Transverse colon (tissue), 4 donors: Measurements from ENCODE around the gene RIMS3. TPM values are rescaled to one million over a fixed set of nuclear protein-coding genes. Genes with fewer than 3 reads are reported as not detected.

Experiments
- DNase-seq: peaks from one replicate; pipeline ENCODE4 v3.0.0-alpha.2; 2019
- H3K27ac ChIP-seq, 4 donors: fragments of 200-600 bp; sonication (generic); 2 replicates each; pipeline ENCODE4 v1.5.1; 2016 to 2018; ENCODE audit warnings: inconsistent platforms in 4 of 4
- H3K27me3 ChIP-seq: fragments of 200-600 bp; sonication (generic); 2 replicates; pipeline ENCODE4 v1.5.1; 2017; ENCODE audit warnings: inconsistent platforms
- H3K36me3 ChIP-seq, 4 donors: fragments of 200-600 bp; sonication (generic); 2 replicates each; pipeline ENCODE4 v1.5.1; 2017 to 2019; ENCODE audit warnings: inconsistent platforms in 4 of 4
- H3K4me1 ChIP-seq, 4 donors: fragments of 200-600 bp; sonication (generic); 2 replicates each; pipeline ENCODE4 v1.5.1; 2017 to 2020; ENCODE audit warnings: inconsistent platforms in 4 of 4
- H3K4me3 ChIP-seq, 4 donors: fragments of 200-600 bp; sonication (generic); 1 replicate in 1 of 4; 2 replicates in 3 of 4; pipeline versions ENCODE4 v1.5.1 to v1.6.1; 2017 to 2019; ENCODE audit warnings: inconsistent platforms in 4 of 4
- H3K9me3 ChIP-seq, 2 donors: fragments of 200-600 bp; sonication (generic); 2 replicates each; pipeline ENCODE4 v1.5.1; 2017 to 2019; ENCODE audit warnings: inconsistent platforms in 2 of 2
- CTCF ChIP-seq, 5 experiments: fragments of 200-600 bp in 3 of 5; fragments of 450-650 bp in 2 of 5; sonication (generic) in 3 of 5; IDR thresholded peaks; 1 replicate in 2 of 5; 2 replicates in 3 of 5; pipeline ENCODE4 v1.5.1; 2016 to 2017; ENCODE audit warnings: antibody characterized with exemption in 5 of 5, inconsistent platforms in 3 of 5, mild to moderate bottlenecking in 2 of 5, moderate library complexity in 1 of 5
- EP300 ChIP-seq: sonication (generic); formaldehyde crosslinking; IDR thresholded peaks from one replicate; pipeline ENCODE4 v1.6.1; 2017; ENCODE audit warnings: antibody characterized with exemption, low read depth
- POLR2A ChIP-seq: fragments of 450-650 bp; IDR thresholded peaks from one replicate; pipeline ENCODE4 v1.6.1; 2016; ENCODE audit warnings: antibody characterized with exemption, mild to moderate bottlenecking, moderate library complexity
- POLR2AphosphoS5 ChIP-seq, 3 donors: sonication (generic); formaldehyde crosslinking; IDR thresholded peaks; one replicate each; pipeline ENCODE4 v1.6.1; 2016; ENCODE audit warnings: antibody characterized with exemption in 3 of 3
- WGBS, 2 donors: methylation state at CpG; one replicate each; pipeline ENCODE4 v1.1.5; 2018; ENCODE audit warnings: low coverage in 1 of 2; 5-methylcytosine and 5-hydroxymethylcytosine counted together
- in situ Hi-C, 4 donors: fragments of 200-750 bp; cut with MboI; loops; one replicate each; pipeline versions ENCODE4 v1.15.0 to v1.15.1; 2017; ENCODE audit warnings: low sequenced_read_pairs in 3 of 4, low pct_ligation_motif_present in 1 of 4, low pct_unique_long_range_greater_than_20kb in 1 of 4
- intact Hi-C: fragments of 100-400 bp; cut with DNase I; formaldehyde crosslinking; loops from one replicate; pipeline ENCODE4 v1.15.1; 2023; ENCODE audit warnings: low total_unique reads
- total RNA-seq, 4 donors: library from RNA; depleted of rRNA; stranded (reverse); fragments of >200 nt; gene quantifications; one replicate each; pipeline ENCODE4 v1.1.0, GENCODE V29; 2016

The RIMS3 gene
- total RNA-seq, 4 donors from 2014 or later, result 1.9 to 14.7 (median 5.4) TPM

DNA sequence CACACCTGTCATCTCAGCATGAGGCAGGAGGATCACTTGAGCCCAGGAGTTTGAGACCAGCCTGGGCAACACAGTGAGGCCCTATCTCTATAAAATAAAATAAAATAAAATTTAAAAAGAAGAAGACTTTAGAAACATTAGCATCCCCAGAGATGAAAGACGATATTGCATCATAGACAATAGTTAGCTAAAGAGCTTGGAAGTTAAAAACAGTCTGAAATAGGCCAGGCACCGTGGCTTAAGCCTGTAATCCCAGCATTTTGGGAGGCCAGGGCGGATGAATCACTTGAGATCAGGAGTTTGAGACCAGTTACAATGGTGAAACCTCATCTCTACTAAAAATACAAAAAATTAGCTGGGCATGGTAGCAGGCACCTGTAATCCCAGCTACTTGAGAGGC lies 59.3 kb downstream of the RIMS3 start:
- intact Hi-C loops (loop anchor here (5.0 kb wide), 1 partner anchor 241 kb away; no protein-coding TSS in a partner anchor), in situ Hi-C loops (loop anchor here in 2 of 4 donors (25.0 kb wide), 2 partner anchors 231 to 356 kb away; no protein-coding TSS in a partner anchor)
- no peaks in the 10 kb centered on the region for H3K4me1 ChIP-seq
- no peaks in the 10 kb centered on the region for H3K36me3 ChIP-seq
- TF ChIP-seq POLR2A, result no peak
- TF ChIP-seq EP300, result no peak
- no peak for TF ChIP-seq POLR2AphosphoS5 (IDR thresholded peaks at IDR 0.05)
- no peak for TF ChIP-seq CTCF (IDR thresholded peaks at IDR 0.05)
- WGBS, 2 donors, result 67 to 72% methylated on average over 1 to 3 of the region's 3 CpGs
- no peak for DNase-seq
- no peak overlapping the region for H3K27ac ChIP-seq
- no peaks in the 10 kb centered on the region for H3K27me3 ChIP-seq
- H3K4me3 ChIP-seq, result no peak overlapping the region
- H3K9me3 ChIP-seq, result no peaks in the 10 kb centered on the region

GRCh38 chr1:40599926-40600325 lies 65.6 kb downstream of the RIMS3 start:
- intact Hi-C loops (no loop called here), in situ Hi-C loops (loop anchor here in 2 of 4 donors (25.0 kb wide), 2 partner anchors 237 to 362 kb away; no protein-coding TSS in a partner anchor)

GRCh38 chr1:40595623-40596022 lies 69.9 kb downstream of the RIMS3 start:
- in situ Hi-C loops, result no loop called here
- WGBS, 2 donors, result 89% methylated on average over 7 of the region's 7 CpGs; no CpG with 5 or more reads in 1 of the 2 donors
- intact Hi-C loops, result no loop called here
- Histone ChIP-seq H3K27me3 (no peaks in the 10 kb centered on the region), H3K4me3 (no peak overlapping the region), H3K4me1 (no peaks in the 10 kb centered on the region), H3K36me3 (no peaks in the 10 kb centered on the region), H3K9me3 (no peaks in the 10 kb centered on the region), H3K27ac (no peak overlapping the region)
- TF ChIP-seq CTCF (IDR thresholded peaks at IDR 0.05), result no peak
- TF ChIP-seq POLR2AphosphoS5 (IDR thresholded peaks at IDR 0.05), result no peak
- no peak for DNase-seq

More at GRCh38 chr1:40599926-40600325, 65.6 kb downstream of the RIMS3 start:
- TF ChIP-seq EP300 (no peak), POLR2AphosphoS5 (IDR thresholded peaks at IDR 0.05) (no peak), CTCF (IDR thresholded peaks at IDR 0.05) (no peak), POLR2A (no peak)
- Histone ChIP-seq H3K27me3 (no peaks in the 10 kb centered on the region), H3K4me1 (no peaks in the 10 kb centered on the region), H3K9me3 (no peaks in the 10 kb centered on the region), H3K36me3 (no peaks in the 10 kb centered on the region), H3K4me3 (no peak overlapping the region), H3K27ac (no peak overlapping the region)
- WGBS, 2 donors, result 78% methylated on average over 1 of the region's 1 CpG; no CpG with 5 or more reads in 1 of the 2 donors
- no peak for DNase-seq

DNA sequence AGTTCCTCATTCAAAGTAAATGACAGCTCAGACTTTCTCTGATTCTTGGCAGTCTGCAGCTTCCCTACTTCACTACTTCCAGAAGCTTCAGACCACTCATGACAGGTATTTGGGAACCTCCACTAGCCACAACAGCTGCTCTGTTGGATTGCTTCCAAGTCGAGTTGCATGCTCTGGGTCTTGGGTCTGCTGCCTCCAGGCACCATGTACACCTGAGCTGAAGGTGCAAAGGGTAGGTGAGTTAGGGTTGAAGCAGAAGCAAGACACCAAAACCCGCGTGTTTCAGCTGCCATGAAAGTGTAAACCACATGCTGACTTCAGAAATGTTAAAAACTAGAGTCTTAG lies 71.3 kb downstream of the RIMS3 start:
- Histone ChIP-seq H3K9me3 (no peaks in the 10 kb centered on the region), H3K36me3 (no peaks in the 10 kb centered on the region), H3K4me1 (no peaks in the 10 kb centered on the region), H3K27me3 (no peaks in the 10 kb centered on the region), H3K4me3 (no peak overlapping the region), H3K27ac (no peak overlapping the region)
- WGBS, 2 donors, result 55 to 100% methylated on average over 2 to 3 of the region's 3 CpGs
- in situ Hi-C loops (no loop called here), intact Hi-C loops (no loop called here)
- no peak for DNase-seq
- TF ChIP-seq EP300 (no peak), POLR2AphosphoS5 (IDR thresholded peaks at IDR 0.05) (no peak)
